ENCODE measurements around the gene FGF14.

- TF ChIP-seq, protein P1, sequence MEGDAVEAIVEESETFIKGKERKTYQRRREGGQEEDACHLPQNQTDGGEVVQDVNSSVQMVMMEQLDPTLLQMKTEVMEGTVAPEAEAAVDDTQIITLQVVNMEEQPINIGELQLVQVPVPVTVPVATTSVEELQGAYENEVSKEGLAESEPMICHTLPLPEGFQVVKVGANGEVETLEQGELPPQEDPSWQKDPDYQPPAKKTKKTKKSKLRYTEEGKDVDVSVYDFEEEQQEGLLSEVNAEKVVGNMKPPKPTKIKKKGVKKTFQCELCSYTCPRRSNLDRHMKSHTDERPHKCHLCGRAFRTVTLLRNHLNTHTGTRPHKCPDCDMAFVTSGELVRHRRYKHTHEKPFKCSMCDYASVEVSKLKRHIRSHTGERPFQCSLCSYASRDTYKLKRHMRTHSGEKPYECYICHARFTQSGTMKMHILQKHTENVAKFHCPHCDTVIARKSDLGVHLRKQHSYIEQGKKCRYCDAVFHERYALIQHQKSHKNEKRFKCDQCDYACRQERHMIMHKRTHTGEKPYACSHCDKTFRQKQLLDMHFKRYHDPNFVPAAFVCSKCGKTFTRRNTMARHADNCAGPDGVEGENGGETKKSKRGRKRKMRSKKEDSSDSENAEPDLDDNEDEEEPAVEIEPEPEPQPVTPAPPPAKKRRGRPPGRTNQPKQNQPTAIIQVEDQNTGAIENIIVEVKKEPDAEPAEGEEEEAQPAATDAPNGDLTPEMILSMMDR (IDR thresholded peaks at IDR 0.05; ENCODE audit: poor library complexity) = no peak
- TF ChIP-seq EZH2 (IDR thresholded peaks at IDR 0.05; ENCODE audit: borderline replicate concordance) = no peak
- TF ChIP-seq EZH2phosphoT487 (IDR thresholded peaks at IDR 0.05; ENCODE audit: low read depth, severe bottlenecking, unreplicated experiment) = no peak
Observed at GRCh38 chr13:101858860-101859259, 543.0 kb downstream of the FGF14 start.
